GM10847 (cell line): ENCODE measurements around the gene IGSF8.

Experiments used
- POLR2A ChIP-seq: IDR thresholded peaks from 2 replicates; pipeline ENCODE4 v1.6.1; 2011; ENCODE audit not compliant: insufficient read length; ENCODE audit errors: extremely low read depth

IGSF8 gene

DNA sequence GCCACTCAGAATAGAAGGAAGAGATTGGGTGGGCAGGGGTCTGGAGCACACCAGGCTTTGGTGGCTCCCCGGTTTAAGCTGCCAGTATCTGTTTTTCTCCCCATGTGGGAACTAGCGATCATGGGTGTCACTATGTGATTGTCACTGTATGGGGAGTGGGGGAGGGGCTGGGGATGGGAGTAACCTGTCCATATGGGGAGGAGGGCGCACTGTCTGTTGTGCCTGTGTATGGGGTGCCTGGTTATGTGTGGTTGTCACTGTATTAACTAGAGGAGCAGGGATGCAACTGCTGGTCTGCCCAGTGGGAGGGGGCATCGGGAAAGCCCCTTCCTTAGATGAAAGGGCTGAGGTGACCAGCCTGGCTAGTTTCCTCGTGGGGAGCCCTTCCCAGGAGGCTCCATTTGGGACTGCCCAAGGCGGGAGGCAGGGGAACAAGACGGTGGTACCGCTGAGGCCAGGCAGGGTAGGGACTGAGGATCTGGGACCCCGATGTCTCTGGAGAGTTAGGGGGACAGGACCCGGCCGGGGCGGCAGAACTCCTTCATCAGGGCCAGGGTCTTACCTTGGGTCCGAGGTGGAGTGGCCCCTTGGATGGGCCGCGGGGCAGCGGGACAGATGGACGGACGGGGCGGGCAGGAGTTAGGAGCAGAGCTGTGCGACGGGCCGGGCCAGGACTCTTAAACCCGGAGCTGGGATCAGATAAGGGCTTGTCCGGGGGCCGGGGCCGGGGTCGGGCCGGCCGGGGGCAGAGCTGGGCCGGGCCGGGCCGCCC is 28.8 kb downstream of the IGSF8 start, which contains the start of gene KCNJ10:
Gene KCNJ10, minus strand, starts transcription at position 701 of the 772 bp plus-strand sequence. CDS start 27,628 bp downstream, outside the sequence.
- no peak for TF ChIP-seq POLR2A

- no peak for TF ChIP-seq POLR2A
These were observed 30.2 kb downstream of the IGSF8 start for GRCh38 chr1:160068225-160068624.

DNA sequence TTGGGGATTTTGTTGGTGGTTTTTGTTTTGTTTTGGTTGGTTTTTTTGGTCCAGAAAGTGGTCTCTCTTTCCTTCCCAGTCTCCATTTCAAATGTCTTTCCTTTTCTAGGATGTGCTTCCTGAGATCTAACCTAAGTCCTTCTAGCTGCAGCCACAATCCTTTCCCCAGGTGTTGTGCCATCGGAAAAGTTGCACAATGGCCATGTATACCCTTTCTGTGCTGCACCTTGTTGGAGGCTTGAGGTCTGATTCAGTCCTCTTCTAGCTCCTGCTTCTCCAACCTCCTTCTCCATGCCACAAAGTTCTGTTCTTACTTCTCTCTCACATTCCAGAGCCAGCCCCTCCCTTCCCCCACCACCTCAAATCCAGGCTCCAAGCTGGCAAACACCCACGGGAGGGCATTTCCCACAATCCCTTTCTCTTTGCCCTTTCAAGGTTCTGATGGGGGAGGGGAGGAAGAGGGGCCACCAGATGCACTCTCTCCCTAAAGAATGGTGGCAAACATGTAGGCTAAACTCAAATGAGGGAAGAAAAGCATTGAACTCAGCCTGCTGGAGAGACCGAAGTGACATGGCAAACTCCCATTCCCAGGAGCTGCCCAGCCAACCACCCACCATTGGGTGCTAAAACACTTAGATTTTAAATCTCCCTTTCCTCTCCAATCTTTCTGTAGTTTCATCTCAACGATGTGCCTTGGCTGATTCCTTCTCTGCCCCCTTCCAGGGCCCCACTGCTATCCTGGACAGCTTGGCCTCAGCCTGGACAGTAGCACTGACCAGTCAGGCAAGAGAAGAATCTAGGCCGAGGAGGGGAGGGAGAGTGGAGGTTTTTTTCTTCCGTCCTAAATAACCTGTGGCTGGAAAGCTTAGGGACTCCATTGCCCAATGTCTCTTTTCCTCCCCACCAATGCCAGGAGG is 31.3 kb downstream of the IGSF8 start:
- no peak for TF ChIP-seq POLR2A

DNA sequence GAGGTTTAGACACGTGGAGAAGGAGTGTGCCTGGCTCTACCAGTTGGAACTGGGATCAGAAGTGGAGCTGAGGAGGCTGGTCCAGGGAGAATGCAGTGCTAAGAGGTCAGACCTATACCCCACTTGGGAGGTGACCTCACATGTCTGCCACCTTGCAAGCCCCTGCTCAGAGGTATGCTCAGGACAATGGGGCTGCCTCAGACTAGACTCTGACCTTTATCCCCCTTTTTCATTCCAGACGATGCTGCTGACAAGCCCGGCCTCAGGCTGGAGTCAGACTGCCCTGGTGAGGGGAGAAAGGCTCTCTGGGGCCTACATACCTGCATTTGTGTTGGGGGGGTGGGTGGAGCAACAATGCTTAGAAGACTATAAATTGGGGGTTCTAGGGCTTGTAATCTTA is 33.7 kb downstream of the IGSF8 start:
- no peak for TF ChIP-seq POLR2A

GRCh38 chr1:160064164-160064563 is 34.3 kb downstream of the IGSF8 start:
- no peak for TF ChIP-seq POLR2A

DNA sequence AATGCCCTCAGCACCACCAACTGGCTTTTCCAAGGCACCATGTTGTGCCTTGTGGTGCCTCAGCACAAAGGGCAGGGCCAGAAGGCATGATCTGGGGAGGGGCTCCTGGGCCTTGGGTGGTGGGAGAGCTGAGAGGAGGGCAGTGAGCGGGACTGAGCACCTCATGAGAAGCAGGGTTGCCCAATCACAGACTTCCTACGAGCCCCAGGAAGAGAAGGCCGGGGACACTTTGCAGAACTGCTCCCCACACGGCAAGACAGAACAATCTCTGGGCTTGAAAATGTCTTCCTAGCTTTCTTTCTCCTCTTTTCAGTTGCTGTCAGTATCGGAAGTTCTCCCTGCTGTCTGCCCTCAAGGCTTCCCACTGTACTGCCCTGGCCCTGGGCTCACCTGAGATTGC is 35.2 kb downstream of the IGSF8 start:
- no peak for TF ChIP-seq POLR2A

GRCh38 chr1:160062230-160062532 is 36.2 kb downstream of the IGSF8 start:
- TF ChIP-seq POLR2A: no peak

DNA sequence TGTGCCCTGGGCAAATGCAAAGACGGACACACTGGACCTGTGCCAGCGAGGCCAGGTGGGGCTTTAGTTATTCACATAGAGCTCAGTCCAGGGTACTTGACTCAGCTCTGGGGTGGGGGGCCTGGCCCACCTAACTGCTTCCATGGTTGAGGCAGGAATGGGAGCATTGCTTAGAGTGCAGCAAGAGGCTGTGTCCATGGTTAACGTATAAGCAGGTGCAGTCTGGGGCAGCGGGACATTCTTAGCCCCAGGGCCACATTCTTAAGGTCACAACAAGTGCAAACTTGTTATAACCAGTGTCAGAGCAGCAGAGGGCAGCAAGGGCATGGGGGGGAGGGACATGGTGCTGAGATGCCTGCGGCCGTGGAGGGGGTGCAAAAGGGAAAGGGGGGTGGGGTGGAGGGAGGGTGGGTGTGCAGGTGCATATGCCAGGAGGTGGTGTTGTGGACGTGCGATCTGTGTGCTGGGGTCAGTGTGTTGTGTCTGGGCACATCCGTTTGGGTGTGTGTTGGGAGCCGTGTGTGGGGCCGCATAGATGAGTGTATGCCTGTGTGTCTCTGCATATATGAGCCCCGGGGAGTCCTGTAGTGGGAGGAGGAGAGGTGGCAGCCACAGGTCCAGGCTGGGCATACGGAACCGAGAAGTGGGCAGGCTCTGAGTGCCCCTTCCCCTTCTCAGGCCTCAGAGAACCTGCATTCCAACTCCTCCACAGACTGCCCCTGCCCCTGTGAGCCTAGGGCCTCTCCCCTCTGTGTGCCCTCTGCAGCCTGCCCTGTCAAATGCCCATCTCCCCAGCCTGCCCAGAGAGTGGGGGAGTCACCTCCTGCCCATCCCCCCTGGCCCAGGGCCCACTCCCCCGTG is 36.8 kb downstream of the IGSF8 start:
- no peak for TF ChIP-seq POLR2A

DNA sequence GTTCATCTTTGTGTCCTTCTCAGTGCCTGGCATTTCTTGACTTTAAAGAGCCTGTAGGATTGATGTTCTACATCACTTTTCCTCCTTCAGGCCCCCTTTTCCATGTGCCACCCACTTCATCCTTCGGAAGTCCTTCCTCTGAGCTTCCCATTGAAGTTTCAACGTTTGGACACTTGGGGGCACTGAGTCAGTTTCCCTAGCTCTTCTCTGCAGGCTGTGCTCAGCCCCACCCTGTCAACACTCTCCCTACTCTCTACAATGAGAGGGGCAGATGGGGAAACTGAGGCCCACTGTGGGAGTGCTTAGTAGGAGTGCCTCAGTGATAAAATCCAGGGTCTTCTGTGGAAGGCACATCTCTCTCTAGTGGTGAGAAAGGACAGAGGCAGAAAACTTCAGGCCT is 40.3 kb downstream of the IGSF8 start:
- TF ChIP-seq POLR2A: no peak

- TF ChIP-seq POLR2A: no peak
These were observed 41.7 kb downstream of the IGSF8 start for GRCh38 chr1:160056648-160057169.

GRCh38 chr1:160053548-160054365 is 44.7 kb downstream of the IGSF8 start:
- no peak for TF ChIP-seq POLR2A

GRCh38 chr1:160052936-160053335 is 45.5 kb downstream of the IGSF8 start:
- TF ChIP-seq POLR2A: no peak

GRCh38 chr1:160050619-160051018 is 47.8 kb downstream of the IGSF8 start:
- no peak for TF ChIP-seq POLR2A

DNA sequence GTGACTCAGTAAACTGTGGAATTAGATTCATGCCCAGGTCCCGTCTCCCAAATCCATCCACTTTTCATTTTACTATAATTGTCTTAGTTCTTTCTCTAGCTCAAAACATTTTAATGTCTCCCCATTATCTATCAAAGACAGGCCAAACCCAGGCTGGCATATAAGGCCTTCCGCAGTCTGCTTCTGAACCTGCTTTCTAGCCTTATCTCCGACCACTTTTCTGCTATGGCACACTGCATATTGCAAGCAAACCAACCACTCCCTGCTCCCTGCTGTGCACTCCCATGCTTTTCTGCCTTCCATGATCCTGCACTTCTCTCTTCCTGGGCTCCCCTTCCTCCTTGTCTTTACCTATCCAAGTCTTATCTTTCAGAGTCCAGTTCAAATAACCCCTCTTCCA is 49.3 kb downstream of the IGSF8 start:
- TF ChIP-seq POLR2A: no peak
